ENCODE measurements around the gene TEX29.

- TF ChIP-seq RAD21 (conservative IDR thresholded peaks at IDR 0.05), result no peak
- TF ChIP-seq CTCF (IDR thresholded peaks at IDR 0.05; ENCODE audit: poor library complexity, severe bottlenecking), result no peak
- TF ChIP-seq EP300 (conservative IDR thresholded peaks at IDR 0.05; ENCODE audit: poor library complexity, severe bottlenecking), result no peak
- TF ChIP-seq POLR2AphosphoS5 (IDR thresholded peaks at IDR 0.05), result no peak
Observed at GRCh38 chr13:111337741-111338140, 17.3 kb downstream of the TEX29 start.
